ENCODE data around the gene MLC1.

DNA sequence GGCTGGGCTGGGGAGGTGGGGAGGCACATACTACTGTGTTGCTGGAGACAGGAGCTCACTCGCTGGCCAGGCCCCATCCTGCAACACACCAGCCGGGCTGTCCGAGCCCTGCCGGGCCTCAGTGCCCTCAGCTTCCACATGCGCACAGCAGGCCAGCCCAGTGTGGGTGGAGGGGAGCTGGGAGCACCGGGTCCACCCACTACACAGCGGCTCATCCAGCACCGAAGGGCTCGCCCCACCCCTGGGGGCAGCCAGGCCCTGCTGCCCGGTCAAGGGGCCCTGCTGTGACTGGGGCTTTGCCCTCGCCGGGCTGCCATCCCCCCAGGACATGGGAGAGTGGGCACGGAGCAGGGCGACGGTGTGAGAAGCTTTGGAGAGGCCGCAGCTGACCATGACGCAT, 36.4 kb downstream of the MLC1 start:
- TF ChIP-seq, protein P1, sequence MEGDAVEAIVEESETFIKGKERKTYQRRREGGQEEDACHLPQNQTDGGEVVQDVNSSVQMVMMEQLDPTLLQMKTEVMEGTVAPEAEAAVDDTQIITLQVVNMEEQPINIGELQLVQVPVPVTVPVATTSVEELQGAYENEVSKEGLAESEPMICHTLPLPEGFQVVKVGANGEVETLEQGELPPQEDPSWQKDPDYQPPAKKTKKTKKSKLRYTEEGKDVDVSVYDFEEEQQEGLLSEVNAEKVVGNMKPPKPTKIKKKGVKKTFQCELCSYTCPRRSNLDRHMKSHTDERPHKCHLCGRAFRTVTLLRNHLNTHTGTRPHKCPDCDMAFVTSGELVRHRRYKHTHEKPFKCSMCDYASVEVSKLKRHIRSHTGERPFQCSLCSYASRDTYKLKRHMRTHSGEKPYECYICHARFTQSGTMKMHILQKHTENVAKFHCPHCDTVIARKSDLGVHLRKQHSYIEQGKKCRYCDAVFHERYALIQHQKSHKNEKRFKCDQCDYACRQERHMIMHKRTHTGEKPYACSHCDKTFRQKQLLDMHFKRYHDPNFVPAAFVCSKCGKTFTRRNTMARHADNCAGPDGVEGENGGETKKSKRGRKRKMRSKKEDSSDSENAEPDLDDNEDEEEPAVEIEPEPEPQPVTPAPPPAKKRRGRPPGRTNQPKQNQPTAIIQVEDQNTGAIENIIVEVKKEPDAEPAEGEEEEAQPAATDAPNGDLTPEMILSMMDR (IDR thresholded peaks at IDR 0.05) = no peak
- TF ChIP-seq POLR2A (IDR thresholded peaks at IDR 0.05) = no peak

Data from body of pancreas (tissue), 4 donors.